Neural crest cell (in vitro differentiated cells): ENCODE measurements around the gene FAT1. TPM values are rescaled to one million over a fixed set of nuclear protein-coding genes. Genes with fewer than 3 reads are reported as not detected.

Experiments
- DNase-seq: peaks from one replicate; pipeline ENCODE4 v3.0.0; 2021; ENCODE audit warnings: low read depth, mixed read lengths, low spot score
- H3K27ac Mint-ChIP-seq: one replicate; pipeline ENCODE4 v1.8.0; 2021; ENCODE audit warnings: mild to moderate bottlenecking, mixed read lengths; ENCODE audit not compliant: unreplicated experiment
- H3K27me3 Mint-ChIP-seq: 2 replicates; pipeline ENCODE4 v1.8.0; 2021; ENCODE audit warnings: low read depth, mild to moderate bottlenecking, mixed read lengths
- H3K36me3 Mint-ChIP-seq: 2 replicates; pipeline ENCODE4 v1.8.0; 2021; ENCODE audit warnings: low read depth, mild to moderate bottlenecking, mixed read lengths
- H3K4me1 Mint-ChIP-seq: 2 replicates; pipeline ENCODE4 v1.8.0; 2021; ENCODE audit warnings: mixed read lengths
- H3K4me3 Mint-ChIP-seq: one replicate; pipeline ENCODE4 v1.8.0; 2021; ENCODE audit warnings: mild to moderate bottlenecking, mixed read lengths
- H3K9me3 Mint-ChIP-seq: 2 replicates; pipeline ENCODE4 v1.8.0; 2021; ENCODE audit warnings: mixed read lengths
- total RNA-seq: library from RNA; stranded (reverse); gene quantifications from 2 replicates; pipeline ENCODE4 v1.2.1, GENCODE V29; 2021
- TF ChIP-seq, protein P1 (sequence below): fragments of 200-600 bp; sonication (generic); conservative IDR thresholded peaks from 2 replicates; pipeline ENCODE4 v1.5.0; 2021; ENCODE audit warnings: antibody characterized with exemption, mild to moderate bottlenecking

Gene FAT1
- total RNA-seq, 1 donor from 2014 or later: 130 TPM

DNA sequence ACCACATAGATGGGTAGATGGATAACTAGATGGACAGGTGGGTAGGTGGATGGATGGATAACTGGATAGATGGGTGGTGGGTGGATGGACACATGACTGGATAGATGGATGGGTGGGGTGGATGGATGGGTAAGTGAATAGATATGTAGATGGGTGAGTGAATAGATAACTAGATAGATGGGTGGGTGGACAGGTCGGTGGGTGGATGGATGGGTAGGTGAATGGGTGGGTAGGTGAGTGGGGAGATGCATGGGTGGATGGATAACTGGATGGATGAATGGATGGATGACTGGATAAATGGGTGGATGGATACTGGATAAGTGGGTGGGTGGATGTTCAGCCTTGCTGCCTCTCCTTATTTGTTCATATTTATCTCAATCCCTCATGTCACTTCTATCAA is 116.2 kb downstream of the FAT1 start:
- TF ChIP-seq, protein P1, sequence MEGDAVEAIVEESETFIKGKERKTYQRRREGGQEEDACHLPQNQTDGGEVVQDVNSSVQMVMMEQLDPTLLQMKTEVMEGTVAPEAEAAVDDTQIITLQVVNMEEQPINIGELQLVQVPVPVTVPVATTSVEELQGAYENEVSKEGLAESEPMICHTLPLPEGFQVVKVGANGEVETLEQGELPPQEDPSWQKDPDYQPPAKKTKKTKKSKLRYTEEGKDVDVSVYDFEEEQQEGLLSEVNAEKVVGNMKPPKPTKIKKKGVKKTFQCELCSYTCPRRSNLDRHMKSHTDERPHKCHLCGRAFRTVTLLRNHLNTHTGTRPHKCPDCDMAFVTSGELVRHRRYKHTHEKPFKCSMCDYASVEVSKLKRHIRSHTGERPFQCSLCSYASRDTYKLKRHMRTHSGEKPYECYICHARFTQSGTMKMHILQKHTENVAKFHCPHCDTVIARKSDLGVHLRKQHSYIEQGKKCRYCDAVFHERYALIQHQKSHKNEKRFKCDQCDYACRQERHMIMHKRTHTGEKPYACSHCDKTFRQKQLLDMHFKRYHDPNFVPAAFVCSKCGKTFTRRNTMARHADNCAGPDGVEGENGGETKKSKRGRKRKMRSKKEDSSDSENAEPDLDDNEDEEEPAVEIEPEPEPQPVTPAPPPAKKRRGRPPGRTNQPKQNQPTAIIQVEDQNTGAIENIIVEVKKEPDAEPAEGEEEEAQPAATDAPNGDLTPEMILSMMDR: no peak
- H3K9me3 Mint-ChIP-seq: peaks cover 3% of the 10 kb centered on the region

DNA sequence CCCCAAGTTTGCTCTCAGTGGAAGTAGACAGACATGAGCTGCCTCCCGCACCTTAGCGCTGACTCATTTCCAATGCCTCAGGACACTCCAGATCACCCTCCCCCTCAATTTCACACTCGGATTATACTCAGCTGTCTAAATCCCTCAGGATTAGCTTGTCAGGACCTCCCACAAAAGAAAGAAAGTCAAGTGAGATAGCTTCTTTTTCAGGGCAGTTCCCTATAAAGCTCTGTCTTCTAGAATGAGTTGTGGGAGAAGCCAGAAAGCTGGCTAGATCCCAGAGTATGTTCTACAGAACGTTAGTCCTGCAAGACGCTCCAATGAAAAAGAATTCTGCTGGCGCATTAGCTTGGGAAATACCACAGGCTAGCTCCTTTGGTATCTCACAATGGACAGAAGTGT is 117.1 kb downstream of the FAT1 start:
- DNase-seq: no peak
- no peak overlapping the region for H3K27ac Mint-ChIP-seq
- peaks cover 63% of the 10 kb centered on the region for H3K36me3 Mint-ChIP-seq
- H3K27me3 Mint-ChIP-seq: no peaks in the 10 kb centered on the region
- TF ChIP-seq, protein P1: no peak
- no peaks in the 10 kb centered on the region for H3K4me1 Mint-ChIP-seq
- H3K4me3 Mint-ChIP-seq: no peak overlapping the region
- H3K9me3 Mint-ChIP-seq: peaks cover 3% of the 10 kb centered on the region

More for the DNA sequence above, 116.2 kb downstream of the FAT1 start:
- Mint-ChIP-seq H3K4me1 (no peaks in the 10 kb centered on the region), H3K4me3 (no peak overlapping the region), H3K27ac (no peak overlapping the region), H3K36me3 (peaks cover 63% of the 10 kb centered on the region), H3K27me3 (no peaks in the 10 kb centered on the region)
- no peak for DNase-seq

GRCh38 chr4:186605261-186605865 is 118.3 kb downstream of the FAT1 start:
- no peaks in the 10 kb centered on the region for H3K4me1 Mint-ChIP-seq
- no peak overlapping the region for H3K27ac Mint-ChIP-seq
- DNase-seq: no peak
- TF ChIP-seq, protein P1: no peak
- no peak overlapping the region for H3K4me3 Mint-ChIP-seq
- H3K36me3 Mint-ChIP-seq: peaks cover 58% of the 10 kb centered on the region
- H3K9me3 Mint-ChIP-seq: peaks cover 3% of the 10 kb centered on the region
- no peaks in the 10 kb centered on the region for H3K27me3 Mint-ChIP-seq

DNA sequence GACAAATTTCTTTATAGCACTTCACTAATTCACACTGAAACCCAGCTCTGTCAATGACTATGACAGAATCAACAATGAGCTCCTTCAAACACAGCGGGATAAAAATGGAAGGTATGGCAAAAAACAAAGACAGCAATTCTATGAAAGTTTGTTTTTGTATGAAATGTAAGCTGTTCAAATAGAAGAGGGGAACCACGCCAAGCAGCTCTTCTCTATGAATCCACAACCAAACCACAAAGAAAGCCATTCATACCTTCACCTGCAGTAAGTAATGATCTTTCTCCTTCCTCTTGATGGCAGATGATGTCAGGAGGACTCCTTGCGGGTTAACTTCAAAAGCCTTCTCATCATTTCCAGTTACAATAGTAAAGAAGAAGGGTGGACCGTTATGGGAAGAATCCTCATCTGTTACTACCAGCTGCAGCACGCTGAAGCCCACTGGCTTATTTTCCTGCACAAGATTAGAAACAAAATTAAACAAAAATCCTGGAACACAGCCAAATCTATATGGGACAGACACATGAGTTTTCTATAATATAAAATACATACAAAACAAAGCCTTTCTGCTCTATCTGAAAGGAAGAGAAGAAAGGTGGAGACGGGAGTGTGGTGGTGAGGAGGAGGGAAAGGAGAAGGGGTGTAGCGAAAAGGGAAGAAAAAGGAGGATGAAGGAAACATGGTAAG is 119.4 kb downstream of the FAT1 start:
- H3K4me1 Mint-ChIP-seq: no peaks in the 10 kb centered on the region
- no peak overlapping the region for H3K4me3 Mint-ChIP-seq
- no peak overlapping the region for H3K27ac Mint-ChIP-seq
- no peaks in the 10 kb centered on the region for H3K27me3 Mint-ChIP-seq
- TF ChIP-seq, protein P1: no peak
- peaks cover 3% of the 10 kb centered on the region for H3K9me3 Mint-ChIP-seq
- peaks cover 53% of the 10 kb centered on the region for H3K36me3 Mint-ChIP-seq
- DNase-seq: no peak

DNA sequence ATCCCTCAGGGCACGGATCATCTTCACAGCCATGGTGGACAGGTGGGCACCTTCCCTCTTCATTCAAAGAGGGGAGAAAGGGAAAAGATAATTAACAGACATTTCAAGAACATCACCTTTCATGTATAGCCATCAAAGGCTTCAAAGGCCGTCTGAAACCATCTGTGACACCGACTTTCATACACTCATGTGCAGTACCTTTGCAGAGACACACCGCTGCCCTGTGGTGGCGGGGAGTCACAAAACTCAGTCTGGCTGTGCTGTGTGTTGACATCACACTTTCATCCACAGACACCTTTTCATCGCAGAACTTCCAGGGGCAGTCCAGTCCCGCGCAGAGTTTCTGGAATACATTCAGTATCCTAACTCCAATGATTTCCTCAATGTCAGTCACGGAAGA is 120.7 kb downstream of the FAT1 start:
- no peak overlapping the region for H3K27ac Mint-ChIP-seq
- peaks cover 3% of the 10 kb centered on the region for H3K9me3 Mint-ChIP-seq
- DNase-seq: no peak
- H3K36me3 Mint-ChIP-seq: peaks cover 43% of the 10 kb centered on the region
- no peaks in the 10 kb centered on the region for H3K4me1 Mint-ChIP-seq
- no peak overlapping the region for H3K4me3 Mint-ChIP-seq
- TF ChIP-seq, protein P1: no peak
- no peaks in the 10 kb centered on the region for H3K27me3 Mint-ChIP-seq
